ENCODE measurements around the gene KDM3A.

DNA sequence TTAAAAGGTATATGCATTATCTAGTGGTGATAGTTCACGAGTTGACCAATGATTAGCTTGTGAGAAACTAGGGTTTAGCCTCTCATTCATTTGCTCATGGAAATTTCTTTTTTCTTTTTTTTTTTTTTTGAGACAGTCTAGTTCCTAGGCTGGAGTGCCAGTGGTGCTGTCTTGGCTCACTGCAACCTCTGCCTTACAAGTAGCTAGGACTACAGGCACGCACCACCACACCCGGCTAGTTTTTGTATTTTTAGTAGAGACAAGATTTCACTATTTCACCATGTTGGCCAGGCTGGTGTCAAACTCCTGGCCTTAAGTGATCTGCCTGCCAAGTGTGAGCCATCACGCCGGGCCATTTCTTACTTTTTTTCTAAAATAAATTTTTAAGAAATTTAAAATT, 14.0 kb downstream of the KDM3A start:
- TF ChIP-seq POLR2A (IDR thresholded peaks at IDR 0.05; ENCODE audit: low read length) = no peak
- no peak for TF ChIP-seq GATA1 (IDR thresholded peaks at IDR 0.05; ENCODE audit: low read depth, low read length)
